A549 (cell line): ENCODE measurements around the gene TBC1D2B. TPM values are rescaled to one million over a fixed set of nuclear protein-coding genes. Genes with fewer than 3 reads are reported as not detected.

Source experiments
- ATAC-seq, 2 experiments: fragments of 200-7000 bp in 1 of 2; fragments of >200 bp in 1 of 2; cut with Nextera tagmentation in 1 of 2; cut with Tn5 transposase in 1 of 2; 3 replicates each; pipeline versions ENCODE4 v1.8.0 to v1.9.1; 2018 to 2020; ENCODE audit warnings: mild to moderate bottlenecking in 1 of 2, moderate library complexity in 1 of 2
- CTCF ChIA-PET: fragments of 300-600 bp; sonication (Branson Sonifier 250); formaldehyde crosslinking; extraction: SDS; loops from one replicate; lab custom pipeline; 2021; ENCODE audit warnings: antibody characterized with exemption, inconsistent platforms; lab: Yijun Ruan, JAX
- POLR2A ChIA-PET: fragments of 350-600 bp; formaldehyde crosslinking; extraction: SDS; loops from one replicate; lab custom pipeline; 2021; ENCODE audit warnings: antibody characterized with exemption, inconsistent platforms; lab: Yijun Ruan, JAX
- DNase-seq, 2 experiments: peaks; one replicate each; pipeline versions ENCODE4 v3.0.0 to v3.0.0-alpha.2; 2011 to 2016; ENCODE audit warnings: low read depth in 1 of 2, low spot score in 1 of 2
- FAIRE-seq: peaks from 2 replicates; lab custom pipeline; 2011; peaks lifted over from hg19 to GRCh38; lab: Jason Lieb, UNC
- H3K27ac ChIP-seq, 2 experiments: fragments of >200 bp; sonication (Bioruptor Twin); formaldehyde crosslinking; 3 replicates each; pipeline ENCODE4 v1.5.1; 2016 to 2017
- H3K4me1 ChIP-seq: fragments of >200 bp; sonication (Bioruptor Twin); formaldehyde crosslinking; 3 replicates; pipeline ENCODE4 v1.6.1; 2016
- H3K4me2 ChIP-seq: fragments of >200 bp; sonication (Bioruptor Twin); formaldehyde crosslinking; 3 replicates; pipeline ENCODE4 v1.6.1; 2016
- H3K4me3 ChIP-seq: fragments of >200 bp; sonication (Bioruptor Twin); formaldehyde crosslinking; 3 replicates; pipeline ENCODE4 v1.5.1; 2016
- H3K9me3 ChIP-seq: fragments of >200 bp; sonication (Bioruptor Twin); formaldehyde crosslinking; 3 replicates; pipeline ENCODE4 v1.6.1; 2016
- CBX2 ChIP-seq: fragments of 200-600 bp; sonication (generic); IDR thresholded peaks from 2 replicates; pipeline ENCODE4 v1.6.1; 2016; ENCODE audit warnings: low read depth, mild to moderate bottlenecking, borderline replicate concordance
- CBX8 ChIP-seq: fragments of 200-600 bp; sonication (generic); IDR thresholded peaks from 2 replicates; pipeline ENCODE4 v1.6.1; 2016
- EHF ChIP-seq: fragments of 250-450 bp; sonication (Bioruptor Pico); IDR thresholded peaks from 2 replicates; pipeline ENCODE4 v1.5.0; 2020; ENCODE audit warnings: mild to moderate bottlenecking
- EHMT2 ChIP-seq: fragments of 200-600 bp; sonication (generic); IDR thresholded peaks from 2 replicates; pipeline ENCODE4 v1.6.1; 2016; ENCODE audit warnings: antibody characterized with exemption, low read depth, mild to moderate bottlenecking, moderate library complexity
- EP300 ChIP-seq, 2 experiments: fragments of >200 bp; sonication (Bioruptor Twin); formaldehyde crosslinking; IDR thresholded peaks; 2 replicates in 1 of 2; 3 replicates in 1 of 2; pipeline ENCODE4 v1.6.1; 2016 to 2017
- FOSB ChIP-seq: fragments of 250-450 bp; sonication (Bioruptor Pico); IDR thresholded peaks from 2 replicates; pipeline ENCODE4 v1.5.0; 2020; ENCODE audit warnings: mild to moderate bottlenecking, moderate library complexity
- FOXS1 ChIP-seq: fragments of 250-450 bp; sonication (Bioruptor Pico); IDR thresholded peaks from 2 replicates; pipeline ENCODE4 v1.5.0; 2020; ENCODE audit warnings: mild to moderate bottlenecking, moderate library complexity
- JUNB ChIP-seq: fragments of >200 bp; sonication (Bioruptor Twin); formaldehyde crosslinking; IDR thresholded peaks from 2 replicates; pipeline ENCODE4 v1.6.1; 2016
- KDM1A ChIP-seq: fragments of 200-600 bp; sonication (generic); IDR thresholded peaks from 2 replicates; pipeline ENCODE4 v1.6.1; 2016; ENCODE audit warnings: low read depth, mild to moderate bottlenecking
- MYC ChIP-seq: IDR thresholded peaks from 2 replicates; pipeline ENCODE4 v1.6.1; 2012; ENCODE audit warnings: mild to moderate bottlenecking, inconsistent platforms, low read length, improper control_type of control experiment, borderline replicate concordance
- NPAS2 ChIP-seq: fragments of 250-450 bp; sonication (Bioruptor Pico); IDR thresholded peaks from 2 replicates; pipeline ENCODE4 v1.8.0; 2022; ENCODE audit warnings: mild to moderate bottlenecking, moderate library complexity, borderline replicate concordance
- POLR2A ChIP-seq: IDR thresholded peaks from 2 replicates; pipeline ENCODE4 v1.6.1; 2012; ENCODE audit warnings: mild to moderate bottlenecking, low read length
- RAD21 ChIP-seq, 2 experiments: fragments of >200 bp in 1 of 2; sonication (Bioruptor Twin) in 1 of 2; formaldehyde crosslinking in 1 of 2; IDR thresholded peaks in 1 of 2; conservative IDR thresholded peaks in 1 of 2; 2 replicates in 1 of 2; 3 replicates in 1 of 2; pipeline ENCODE4 v1.6.1; 2012 to 2018; ENCODE audit warnings: inconsistent platforms in 1 of 2
- RARB ChIP-seq: fragments of 250-450 bp; sonication (Bioruptor Pico); IDR thresholded peaks from 2 replicates; pipeline ENCODE4 v1.8.0; 2021; ENCODE audit warnings: mild to moderate bottlenecking, moderate library complexity
- RNF2 ChIP-seq: fragments of 200-600 bp; sonication (generic); IDR thresholded peaks from 2 replicates; pipeline ENCODE4 v1.6.1; 2016; ENCODE audit warnings: low read depth, mild to moderate bottlenecking, antibody characterized with exemption, moderate library complexity, borderline replicate concordance
- SREBF2 ChIP-seq: fragments of 450-650 bp; IDR thresholded peaks from 2 replicates; pipeline ENCODE4 v1.6.1; 2014; ENCODE audit warnings: mild to moderate bottlenecking, moderate library complexity
- ZFP36 ChIP-seq: fragments of 450-650 bp; IDR thresholded peaks from 2 replicates; pipeline ENCODE4 v1.6.1; 2014; ENCODE audit warnings: borderline replicate concordance; ENCODE audit not compliant: partially characterized antibody
- ZNF302 ChIP-seq: fragments of 250-450 bp; sonication (Bioruptor Pico); IDR thresholded peaks from 2 replicates; pipeline ENCODE4 v1.9.0; 2021; ENCODE audit warnings: inconsistent platforms, mild to moderate bottlenecking, moderate library complexity
- ZSCAN20 ChIP-seq: fragments of 250-450 bp; sonication (Bioruptor Pico); IDR thresholded peaks from 2 replicates; pipeline ENCODE4 v1.8.0; 2022; ENCODE audit warnings: mild to moderate bottlenecking, moderate library complexity
- WGBS: methylation state at CpG from one replicate; pipeline ENCODE4 v1.1.6; 2017; ENCODE audit errors: missing lambda C conversion rate; 5-methylcytosine and 5-hydroxymethylcytosine counted together
- polyA plus RNA-seq, 4 experiments: library from polyadenylated mRNA; depleted of rRNA in 3 of 4; stranded (reverse); fragments of >200 nt; fragmentation: RNase III in 1 of 4; extraction: RNeasy Plus Mini Kit Qiagen cat#74134 plus additional on column Dnase treatment in 1 of 4; gene quantifications; 2 replicates in 3 of 4; 3 replicates in 1 of 4; pipeline ENCODE4 v1.2.3, GENCODE V29; 2011 to 2017
- TF ChIP-seq, protein P1 (sequence below): IDR thresholded peaks from 2 replicates; pipeline ENCODE4 v1.6.1; 2012
- TF ChIP-seq, protein P2 (sequence below): fragments of 250-450 bp; sonication (Bioruptor Pico); IDR thresholded peaks from 2 replicates; pipeline ENCODE4 v1.5.0; 2020; ENCODE audit warnings: low read depth, mild to moderate bottlenecking, moderate library complexity
- TF ChIP-seq, protein P3 (sequence below): fragments of >200 bp; sonication (Bioruptor Twin); formaldehyde crosslinking; IDR thresholded peaks from 3 replicates; pipeline ENCODE4 v1.5.1; 2016
- TF ChIP-seq, protein P4 (sequence below): fragments of >200 bp; sonication (Bioruptor Twin); formaldehyde crosslinking; IDR thresholded peaks from 2 replicates; pipeline ENCODE4 v1.6.1; 2016

The TBC1D2B gene
- polyA plus RNA-seq, 2 of the 4 experiments (the other 2 are of a cell fraction): 13.6 to 13.9 TPM

DNA sequence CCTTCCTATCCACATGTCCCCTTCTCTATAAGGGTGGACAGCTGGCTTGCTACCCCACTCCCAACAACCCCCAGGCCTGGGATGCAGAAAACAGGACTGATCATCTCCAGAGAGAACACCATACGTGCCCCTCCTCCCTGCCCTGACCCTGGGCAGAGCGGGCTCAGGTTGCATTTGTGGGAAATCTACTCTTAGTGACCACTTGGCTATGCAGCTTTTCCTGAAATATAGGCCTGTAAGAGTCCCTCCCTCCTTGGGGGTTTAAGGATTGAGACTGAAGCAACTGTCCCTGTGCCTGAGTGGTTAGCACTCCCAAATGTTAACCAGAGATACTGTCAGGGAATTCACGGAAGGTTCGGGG, 26.6 kb upstream of the TBC1D2B start:
- ATAC-seq: no peak
- no peak for FAIRE-seq
- WGBS: 88% methylated on average over 4 of the region's 4 CpGs
- H3K9me3 ChIP-seq: no peaks in the 10 kb centered on the region
- no peak for TF ChIP-seq RNF2
- no peak for TF ChIP-seq SREBF2
- TF ChIP-seq, protein P1, sequence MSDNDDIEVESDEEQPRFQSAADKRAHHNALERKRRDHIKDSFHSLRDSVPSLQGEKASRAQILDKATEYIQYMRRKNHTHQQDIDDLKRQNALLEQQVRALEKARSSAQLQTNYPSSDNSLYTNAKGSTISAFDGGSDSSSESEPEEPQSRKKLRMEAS: no peak
- no peak for TF ChIP-seq EHMT2
- TF ChIP-seq EHF (CRISPR knock-in tag): no peak
- TF ChIP-seq FOXS1 (CRISPR knock-in tag): no peak
- H3K4me3 ChIP-seq: no peak overlapping the region
- no peak overlapping the region for H3K4me2 ChIP-seq
- no peaks in the 10 kb centered on the region for H3K4me1 ChIP-seq
- ChIA-PET POLR2A (no interaction called here), CTCF (interaction anchor here (1.0 to 10.9 kb wide), 9 partner anchors 9 to 147 kb away, joined by 3 to 206 read pairs (median 18); partner anchors contain the start of gene SH2D7)
- no peak for DNase-seq
- H3K27ac ChIP-seq: no peak overlapping the region

DNA sequence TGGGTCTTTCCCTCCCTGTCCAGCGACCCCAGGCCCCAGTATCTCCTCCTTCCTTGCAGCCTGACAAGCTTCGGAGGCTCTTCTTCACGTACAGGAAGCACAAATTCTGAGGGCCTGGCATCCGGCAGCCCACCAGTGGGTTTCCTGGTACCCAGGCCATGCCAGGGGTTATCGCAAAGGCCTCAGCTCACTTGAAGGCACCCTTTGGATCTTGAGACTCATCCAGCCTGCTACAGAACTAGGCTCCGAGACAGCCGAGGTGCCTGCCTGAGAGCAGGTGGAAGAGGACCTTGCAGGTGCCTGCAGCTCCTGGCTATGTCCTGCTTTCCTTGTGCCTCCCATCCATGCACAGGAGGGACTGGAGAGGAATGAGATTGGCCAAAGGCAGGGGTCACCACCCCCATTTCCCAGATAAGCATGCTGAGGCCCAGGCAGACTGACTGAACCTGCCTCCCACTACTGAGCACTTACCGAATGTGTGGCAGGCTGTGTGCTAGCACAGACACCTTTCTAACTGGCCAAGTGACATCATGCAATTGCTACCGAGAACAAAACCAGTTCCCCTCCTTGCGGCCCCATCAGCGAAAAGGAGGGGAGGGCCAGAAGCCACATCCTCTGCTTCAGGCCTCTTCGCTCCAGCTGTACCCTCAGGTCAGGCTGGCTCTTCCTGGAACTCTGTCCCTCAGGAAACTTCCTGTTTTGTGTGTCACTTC, 26.1 kb upstream of the TBC1D2B start:
- Histone ChIP-seq H3K4me2 (no peak overlapping the region), H3K4me3 (no peak overlapping the region), H3K9me3 (no peaks in the 10 kb centered on the region), H3K27ac (no peak overlapping the region), H3K4me1 (no peaks in the 10 kb centered on the region)
- FAIRE-seq (no peak), ATAC-seq (no peak), DNase-seq (no peak)
- ChIA-PET POLR2A (no interaction called here), CTCF (interaction anchor here (1.0 to 10.9 kb wide), 10 partner anchors 10 to 146 kb away, joined by 3 to 206 read pairs (median 8); partner anchors contain the start of gene SH2D7)
- 80% methylated on average over 12 of the region's 12 CpGs for WGBS
- TF ChIP-seq CBX8 (no peak), CBX2 (no peak), ZSCAN20 (CRISPR knock-in tag) (no peak), EP300 (IDR thresholded peaks at IDR 0.05) (no peak), KDM1A (no peak), MYC (no peak), NPAS2 (CRISPR knock-in tag) (no peak), ZNF302 (CRISPR knock-in tag) (no peak), POLR2A (no peak), ZFP36 (no peak), FOSB (no peak)
- TF ChIP-seq, protein P2, sequence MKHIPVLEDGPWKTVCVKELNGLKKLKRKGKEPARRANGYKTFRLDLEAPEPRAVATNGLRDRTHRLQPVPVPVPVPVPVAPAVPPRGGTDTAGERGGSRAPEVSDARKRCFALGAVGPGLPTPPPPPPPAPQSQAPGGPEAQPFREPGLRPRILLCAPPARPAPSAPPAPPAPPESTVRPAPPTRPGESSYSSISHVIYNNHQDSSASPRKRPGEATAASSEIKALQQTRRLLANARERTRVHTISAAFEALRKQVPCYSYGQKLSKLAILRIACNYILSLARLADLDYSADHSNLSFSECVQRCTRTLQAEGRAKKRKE (CRISPR knock-in tag): no peak
- TF ChIP-seq, protein P3, sequence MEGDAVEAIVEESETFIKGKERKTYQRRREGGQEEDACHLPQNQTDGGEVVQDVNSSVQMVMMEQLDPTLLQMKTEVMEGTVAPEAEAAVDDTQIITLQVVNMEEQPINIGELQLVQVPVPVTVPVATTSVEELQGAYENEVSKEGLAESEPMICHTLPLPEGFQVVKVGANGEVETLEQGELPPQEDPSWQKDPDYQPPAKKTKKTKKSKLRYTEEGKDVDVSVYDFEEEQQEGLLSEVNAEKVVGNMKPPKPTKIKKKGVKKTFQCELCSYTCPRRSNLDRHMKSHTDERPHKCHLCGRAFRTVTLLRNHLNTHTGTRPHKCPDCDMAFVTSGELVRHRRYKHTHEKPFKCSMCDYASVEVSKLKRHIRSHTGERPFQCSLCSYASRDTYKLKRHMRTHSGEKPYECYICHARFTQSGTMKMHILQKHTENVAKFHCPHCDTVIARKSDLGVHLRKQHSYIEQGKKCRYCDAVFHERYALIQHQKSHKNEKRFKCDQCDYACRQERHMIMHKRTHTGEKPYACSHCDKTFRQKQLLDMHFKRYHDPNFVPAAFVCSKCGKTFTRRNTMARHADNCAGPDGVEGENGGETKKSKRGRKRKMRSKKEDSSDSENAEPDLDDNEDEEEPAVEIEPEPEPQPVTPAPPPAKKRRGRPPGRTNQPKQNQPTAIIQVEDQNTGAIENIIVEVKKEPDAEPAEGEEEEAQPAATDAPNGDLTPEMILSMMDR: no peak
- TF ChIP-seq, protein P4, sequence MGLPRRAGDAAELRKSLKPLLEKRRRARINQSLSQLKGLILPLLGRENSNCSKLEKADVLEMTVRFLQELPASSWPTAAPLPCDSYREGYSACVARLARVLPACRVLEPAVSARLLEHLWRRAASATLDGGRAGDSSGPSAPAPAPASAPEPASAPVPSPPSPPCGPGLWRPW: no peak

DNA sequence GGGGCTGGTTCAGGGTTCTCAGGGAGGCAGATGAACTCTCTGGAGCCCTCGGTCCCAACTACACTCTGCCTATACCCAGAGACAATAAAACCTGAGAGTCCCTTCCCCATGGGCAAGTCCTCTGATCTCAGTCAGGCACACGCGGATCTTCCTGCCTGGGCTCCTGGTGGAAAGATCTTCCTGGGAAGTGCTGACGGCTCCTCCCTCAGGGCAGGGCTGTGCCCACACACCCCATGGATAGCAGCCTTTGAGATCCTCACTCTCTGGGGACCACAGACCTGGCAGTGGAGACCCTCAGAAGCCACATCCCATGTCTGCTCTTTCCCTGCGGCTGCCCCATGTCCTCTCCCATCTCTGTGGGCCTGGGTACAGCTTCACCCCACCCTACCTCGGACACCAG, 25.2 kb upstream of the TBC1D2B start:
- no peak overlapping the region for H3K4me3 ChIP-seq
- no peak overlapping the region for H3K27ac ChIP-seq
- ChIA-PET POLR2A (no interaction called here), CTCF (interaction anchor here (1.0 to 5.4 kb wide), 8 partner anchors 11 to 144 kb away, joined by 3 to 37 read pairs (median 14); partner anchors contain the start of gene SH2D7)
- no peak for FAIRE-seq
- ATAC-seq: no peak; a peak in 1 of 6 replicates
- H3K9me3 ChIP-seq: no peaks in the 10 kb centered on the region
- no peak overlapping the region for H3K4me2 ChIP-seq
- H3K4me1 ChIP-seq: no peaks in the 10 kb centered on the region
- WGBS: 76% methylated on average over 6 of the region's 6 CpGs
- no peak for TF ChIP-seq RARB (CRISPR knock-in tag)
- TF ChIP-seq RAD21 (conservative IDR thresholded peaks at IDR 0.05 in 1 of 2, IDR thresholded peaks at IDR 0.05 in 1 of 2): no peak
- TF ChIP-seq ZFP36: no peak
- TF ChIP-seq EHMT2: no peak
- TF ChIP-seq CBX8: no peak
- TF ChIP-seq JUNB: no peak
- DNase-seq: no peak
